Measurements from ENCODE around the gene NRBP1. TPM values are rescaled to one million over a fixed set of nuclear protein-coding genes. Genes with fewer than 3 reads are reported as not detected.

NRBP1 gene
- 10 to 100 TPM; 80.1 to 92.1 TPM for total RNA-seq
- polyA plus RNA-seq (ENCODE audit: insufficient read length in 2 of 2), result 100 to 1,000 TPM; 119 to 133 TPM
- long read RNA-seq, donor 1, partial matches to known transcripts, result 47 of 61 reads
- long read RNA-seq, donor 1, other reads (novel, unspliced or antisense), result 8 of 61 reads
- long read RNA-seq, donor 2, partial matches to known transcripts, result 0 of 1 reads
- long read RNA-seq, donor 2, other reads (novel, unspliced or antisense), result 0 of 1 reads
- long read RNA-seq, donor 3, partial matches to known transcripts, result 33 of 40 reads
- long read RNA-seq, donor 3, other reads (novel, unspliced or antisense), result 5 of 40 reads
- long read RNA-seq, donor 4, partial matches to known transcripts, result 120 of 121 reads
- long read RNA-seq, donor 4, other reads (novel, unspliced or antisense), result 0 of 121 reads

DNA sequence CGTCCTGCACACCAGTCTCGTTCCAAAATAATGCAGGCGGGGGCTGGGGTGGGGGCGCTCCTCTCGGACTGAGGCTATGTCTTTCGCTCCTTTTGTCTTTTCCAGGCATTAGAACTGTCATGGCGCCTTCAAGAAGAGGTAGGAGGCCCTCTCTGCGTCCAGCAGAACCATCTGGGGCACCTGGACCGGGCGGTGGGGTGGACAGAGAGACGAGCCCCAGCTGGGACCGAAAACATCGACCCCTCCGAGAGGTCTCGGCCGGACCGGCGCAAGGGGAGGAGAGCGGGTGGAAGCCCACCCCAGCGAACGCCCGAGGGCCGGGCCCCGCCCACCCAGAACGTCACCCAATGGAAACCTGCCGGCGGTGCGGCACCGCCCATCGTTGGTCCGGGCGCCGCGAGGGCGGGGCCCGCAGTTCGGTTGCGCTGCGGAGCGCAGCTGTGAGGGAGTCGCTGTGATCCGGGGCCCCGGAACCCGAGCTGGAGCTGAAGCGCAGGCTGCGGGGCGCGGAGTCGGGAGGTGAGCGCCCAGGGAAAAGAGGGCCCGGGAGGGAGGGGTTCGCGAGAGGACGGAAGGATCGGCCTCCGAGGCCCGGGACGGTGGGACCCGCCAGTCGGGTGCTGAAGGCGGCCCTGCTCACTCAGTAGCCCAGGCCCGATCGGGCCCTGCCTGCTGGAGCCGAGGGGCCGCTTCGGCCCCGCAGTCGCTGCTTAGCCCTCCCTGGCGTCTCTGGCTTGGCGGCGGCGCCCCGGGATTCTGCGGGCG lies at the start of gene NRBP1:
Gene NRBP1 (plus strand): TSS at position 419 of the 765 bp plus-strand sequence. CDS start 4,643 bp downstream, outside the sequence.
- Histone ChIP-seq H3K4me1 (ENCODE audit: control insufficient read depth, insufficient read depth, low read length) (peaks cover 14% of the 10 kb centered on the region), H3K27ac (ENCODE audit: low read depth, low read length) (peak within 1 kb of the TSS; percentile 99), H3K4me3 (ENCODE audit: low read depth, low read length) (peak within 1 kb of the TSS; percentile 94), H3K9me3 (ENCODE audit: control insufficient read depth, insufficient read depth, low read length) (no peaks in the 10 kb centered on the region), H3K36me3 (ENCODE audit: control insufficient read depth, insufficient read depth, low read length) (peaks cover 10% of the 10 kb centered on the region), H3K27me3 (ENCODE audit: control insufficient read depth, insufficient read depth, low read length) (no peaks in the 10 kb centered on the region)
- WGBS (ENCODE audit: insufficient coverage), result 0% methylated on average over 75 of the region's 75 CpGs
- DNase-seq (ENCODE audit: low read depth in 4 of 6, low spot score in 6 of 6), result peak; percentile 84 to 98 (median 92)

DNA sequence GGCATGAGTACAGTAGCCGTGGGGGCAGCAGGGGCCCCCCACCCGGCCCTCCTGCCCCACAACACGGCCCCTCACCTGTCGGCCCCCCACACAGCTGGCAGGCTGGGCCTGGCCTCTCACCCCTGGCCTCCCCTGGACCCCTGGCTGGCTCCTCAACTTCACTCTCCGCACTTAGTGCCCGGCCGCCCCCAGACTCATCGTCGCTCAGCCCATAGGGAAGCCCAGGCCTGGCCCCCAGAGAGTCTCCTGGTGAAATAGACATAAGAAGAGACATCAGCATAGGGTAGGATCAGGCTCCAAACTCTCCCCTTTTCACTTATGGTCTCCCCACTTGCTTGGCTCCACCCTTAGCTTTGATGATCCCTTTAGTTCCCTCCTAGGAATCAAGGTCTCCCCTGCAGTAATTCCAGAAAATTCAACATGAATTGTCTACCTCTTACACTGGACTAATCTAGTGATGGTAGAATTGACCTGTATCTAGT lies 49.6 kb upstream of the NRBP1 start:
- Histone ChIP-seq H3K27me3 (ENCODE audit: control insufficient read depth, insufficient read depth, low read length) (no peaks in the 10 kb centered on the region), H3K36me3 (ENCODE audit: control insufficient read depth, insufficient read depth, low read length) (peaks cover 79% of the 10 kb centered on the region), H3K4me3 (ENCODE audit: low read depth, low read length) (peak overlapping the region; percentile 74), H3K4me1 (ENCODE audit: control insufficient read depth, insufficient read depth, low read length) (peaks cover 31% of the 10 kb centered on the region), H3K9me3 (ENCODE audit: control insufficient read depth, insufficient read depth, low read length) (no peaks in the 10 kb centered on the region), H3K27ac (ENCODE audit: low read depth, low read length) (no peak overlapping the region)
- 84% methylated on average over 3 of the region's 9 CpGs for WGBS (ENCODE audit: insufficient coverage)
- DNase-seq (ENCODE audit: low read depth in 4 of 6, low spot score in 6 of 6), result no peak

DNA sequence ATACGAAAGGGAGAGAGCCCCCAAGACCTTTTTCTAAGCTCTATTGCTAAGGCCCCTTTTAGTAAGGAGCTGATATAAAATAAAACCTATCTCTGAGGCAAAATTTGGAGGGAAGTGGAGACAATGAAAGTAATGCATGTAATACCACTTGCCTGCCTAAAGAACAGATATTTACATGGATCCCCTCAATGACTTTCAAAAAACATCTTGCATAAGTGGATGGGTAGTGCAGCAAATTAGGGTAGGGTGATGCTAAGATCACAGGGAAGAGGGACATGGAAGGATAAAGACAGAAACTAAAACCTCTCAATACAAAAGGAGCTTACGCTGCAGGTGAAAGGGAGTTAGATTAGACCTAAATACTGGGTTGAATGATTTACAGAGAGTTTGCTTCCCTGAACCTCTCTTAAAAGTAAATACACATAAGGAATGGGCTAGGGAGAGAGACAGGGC lies 49.0 kb upstream of the NRBP1 start:
- H3K36me3 ChIP-seq (ENCODE audit: control insufficient read depth, insufficient read depth, low read length), result peaks cover 77% of the 10 kb centered on the region
- H3K27ac ChIP-seq (ENCODE audit: low read depth, low read length), result peak overlapping the region; percentile 62
- no peaks in the 10 kb centered on the region for H3K27me3 ChIP-seq (ENCODE audit: control insufficient read depth, insufficient read depth, low read length)
- H3K9me3 ChIP-seq (ENCODE audit: control insufficient read depth, insufficient read depth, low read length), result no peaks in the 10 kb centered on the region
- H3K4me1 ChIP-seq (ENCODE audit: control insufficient read depth, insufficient read depth, low read length), result peaks cover 31% of the 10 kb centered on the region
- no peak for DNase-seq (ENCODE audit: low read depth in 4 of 6, low spot score in 6 of 6)
- WGBS (ENCODE audit: insufficient coverage), result no CpG with 5 or more reads among the region's 2 CpGs
- H3K4me3 ChIP-seq (ENCODE audit: low read depth, low read length), result peak overlapping the region; percentile 74

DNA sequence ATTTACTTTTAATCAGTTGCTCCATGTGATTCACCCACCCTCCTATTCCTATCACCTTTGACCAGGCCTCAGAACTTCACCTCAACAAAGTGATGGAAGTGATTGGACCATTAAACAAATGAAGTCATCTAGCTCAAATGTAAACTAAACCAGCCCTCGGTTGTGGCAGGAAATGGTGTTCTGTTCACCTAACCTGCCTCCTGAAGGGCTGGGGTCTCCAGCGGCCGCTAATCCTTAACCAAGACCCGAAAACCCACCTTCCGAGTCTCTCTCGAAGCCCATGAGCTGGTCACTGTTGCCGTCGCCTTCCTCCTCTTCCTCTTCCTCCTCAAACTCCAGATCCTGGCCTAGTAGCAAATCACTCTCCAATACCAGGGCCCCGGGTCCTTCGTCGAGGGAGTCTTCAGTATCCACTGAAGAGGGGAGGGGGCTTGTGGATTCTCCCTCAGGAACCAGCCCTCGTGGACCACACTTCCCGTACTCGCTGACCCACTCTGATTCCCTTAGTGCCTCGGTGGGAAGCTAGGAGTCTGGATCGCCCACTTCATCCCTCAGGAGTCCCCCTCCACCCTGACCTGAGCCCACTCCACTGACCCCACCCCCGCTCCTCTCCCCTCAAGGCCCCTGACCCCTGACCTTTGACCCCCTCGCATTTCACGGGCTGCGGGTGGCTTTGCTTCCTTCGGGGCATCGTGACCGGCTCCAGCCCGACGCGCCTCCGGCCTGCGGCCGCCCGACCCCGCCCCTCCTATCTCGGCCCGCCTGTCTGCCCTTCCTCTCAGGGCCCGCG lies 48.4 kb upstream of the NRBP1 start:
- peak in 2 of 6 donors; percentile 81 to 84 for DNase-seq (ENCODE audit: low read depth in 4 of 6, low spot score in 6 of 6)
- peak overlapping the region; percentile 74 for H3K4me3 ChIP-seq (ENCODE audit: low read depth, low read length)
- no peaks in the 10 kb centered on the region for H3K27me3 ChIP-seq (ENCODE audit: control insufficient read depth, insufficient read depth, low read length)
- under 1% methylated on average over 29 of the region's 35 CpGs for WGBS (ENCODE audit: insufficient coverage)
- H3K9me3 ChIP-seq (ENCODE audit: control insufficient read depth, insufficient read depth, low read length), result no peaks in the 10 kb centered on the region
- H3K27ac ChIP-seq (ENCODE audit: low read depth, low read length), result peak overlapping the region; percentile 62
- H3K4me1 ChIP-seq (ENCODE audit: control insufficient read depth, insufficient read depth, low read length), result peaks cover 31% of the 10 kb centered on the region
- H3K36me3 ChIP-seq (ENCODE audit: control insufficient read depth, insufficient read depth, low read length), result peaks cover 77% of the 10 kb centered on the region

DNA sequence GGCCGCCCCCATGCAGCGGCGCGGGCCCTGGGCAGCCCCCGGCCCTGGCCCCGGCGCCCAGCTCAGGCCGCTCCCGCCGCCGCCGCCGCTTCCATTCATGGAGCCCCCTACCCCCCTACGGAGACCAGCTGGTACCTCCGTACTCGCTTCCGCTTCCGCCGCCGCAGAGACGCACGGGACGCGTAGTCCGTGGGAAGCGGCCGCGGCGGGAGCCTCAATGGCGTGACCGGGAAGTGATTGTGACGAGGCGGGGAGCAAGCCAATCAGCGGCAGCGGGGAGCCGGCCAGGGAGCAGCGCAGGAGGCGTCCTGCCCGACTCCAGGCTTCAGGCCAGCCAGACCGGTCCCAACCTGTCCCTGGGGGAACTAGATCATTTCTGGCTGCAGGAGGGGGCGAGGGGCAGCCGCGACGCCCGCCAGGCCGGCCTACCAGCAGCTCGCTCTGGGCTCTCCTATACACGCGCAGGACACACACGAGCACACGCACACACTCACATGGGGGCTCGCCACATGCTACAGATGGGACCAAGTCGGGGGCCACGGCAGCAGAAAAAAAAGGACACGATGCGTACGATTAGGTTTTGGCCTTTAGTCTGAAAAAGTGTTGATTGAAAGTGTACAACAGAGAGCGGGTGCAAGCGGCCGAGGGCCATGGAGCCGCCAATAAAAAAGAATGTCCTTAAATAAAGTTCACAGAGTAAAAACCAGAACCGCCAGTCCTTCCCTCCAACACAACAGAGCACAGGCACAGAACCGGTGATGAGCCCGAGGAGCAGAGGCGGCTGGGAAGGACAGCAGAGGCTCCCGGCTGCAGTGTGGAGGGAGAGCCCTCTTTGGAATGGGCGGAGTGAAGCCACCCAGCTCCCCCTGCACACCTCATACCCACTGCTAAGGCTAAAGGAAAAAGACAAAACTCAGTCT lies 47.5 kb upstream of the NRBP1 start, which contains the start of gene ZNF513:
Gene ZNF513 (minus strand): TSS at position 109 of the 920 bp plus-strand sequence. CDS start 208 bp downstream, outside the sequence.
- WGBS (ENCODE audit: insufficient coverage), result 7% methylated on average over 61 of the region's 67 CpGs
- Histone ChIP-seq H3K4me3 (ENCODE audit: low read depth, low read length) (peak within 1 kb of the TSS; percentile 74), H3K4me1 (ENCODE audit: control insufficient read depth, insufficient read depth, low read length) (peaks cover 31% of the 10 kb centered on the region), H3K9me3 (ENCODE audit: control insufficient read depth, insufficient read depth, low read length) (no peaks in the 10 kb centered on the region), H3K27ac (ENCODE audit: low read depth, low read length) (peak within 1 kb of the TSS; percentile 85), H3K36me3 (ENCODE audit: control insufficient read depth, insufficient read depth, low read length) (peaks cover 72% of the 10 kb centered on the region), H3K27me3 (ENCODE audit: control insufficient read depth, insufficient read depth, low read length) (no peaks in the 10 kb centered on the region)
- DNase-seq (ENCODE audit: low read depth in 4 of 6, low spot score in 6 of 6), result peak; percentile 74 to 99 (median 94)

DNA sequence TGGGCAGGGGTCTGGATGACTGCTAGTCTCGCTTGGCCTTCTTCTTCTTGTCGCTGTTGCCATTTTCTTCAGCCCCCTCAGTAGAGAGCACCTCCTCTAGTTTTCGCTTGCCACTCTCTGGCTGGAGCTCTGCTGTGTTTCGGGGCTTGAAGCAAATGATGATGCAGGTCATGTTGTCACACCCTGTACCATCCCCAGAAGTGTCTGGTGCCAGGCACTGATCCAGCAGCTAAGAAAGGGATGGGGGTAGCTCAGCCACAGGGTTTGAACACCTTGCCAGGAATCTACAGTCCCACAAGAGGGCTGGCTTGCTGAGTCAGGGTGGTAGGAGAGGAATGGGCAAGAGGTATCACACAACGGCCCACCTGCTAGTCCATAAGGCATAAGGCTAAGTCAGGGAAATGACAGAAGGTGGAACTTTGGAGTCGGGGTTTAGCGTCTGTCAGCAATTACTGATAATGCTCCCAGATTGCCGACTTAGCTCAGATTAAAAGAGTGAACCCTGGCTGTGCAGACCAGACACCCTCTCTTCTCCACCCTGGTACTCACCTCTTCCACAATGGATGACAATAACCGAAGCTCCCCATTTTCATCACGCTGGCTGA lies 46.8 kb upstream of the NRBP1 start:
- no peak overlapping the region for H3K27ac ChIP-seq (ENCODE audit: low read depth, low read length)
- no peaks in the 10 kb centered on the region for H3K9me3 ChIP-seq (ENCODE audit: control insufficient read depth, insufficient read depth, low read length)
- WGBS (ENCODE audit: insufficient coverage), result 95% methylated on average over 10 of the region's 10 CpGs
- DNase-seq (ENCODE audit: low read depth in 4 of 6, low spot score in 6 of 6), result no peak
- H3K27me3 ChIP-seq (ENCODE audit: control insufficient read depth, insufficient read depth, low read length), result no peaks in the 10 kb centered on the region
- H3K4me1 ChIP-seq (ENCODE audit: control insufficient read depth, insufficient read depth, low read length), result peaks cover 31% of the 10 kb centered on the region
- peaks cover 67% of the 10 kb centered on the region for H3K36me3 ChIP-seq (ENCODE audit: control insufficient read depth, insufficient read depth, low read length)
- no peak overlapping the region for H3K4me3 ChIP-seq (ENCODE audit: low read depth, low read length)

DNA sequence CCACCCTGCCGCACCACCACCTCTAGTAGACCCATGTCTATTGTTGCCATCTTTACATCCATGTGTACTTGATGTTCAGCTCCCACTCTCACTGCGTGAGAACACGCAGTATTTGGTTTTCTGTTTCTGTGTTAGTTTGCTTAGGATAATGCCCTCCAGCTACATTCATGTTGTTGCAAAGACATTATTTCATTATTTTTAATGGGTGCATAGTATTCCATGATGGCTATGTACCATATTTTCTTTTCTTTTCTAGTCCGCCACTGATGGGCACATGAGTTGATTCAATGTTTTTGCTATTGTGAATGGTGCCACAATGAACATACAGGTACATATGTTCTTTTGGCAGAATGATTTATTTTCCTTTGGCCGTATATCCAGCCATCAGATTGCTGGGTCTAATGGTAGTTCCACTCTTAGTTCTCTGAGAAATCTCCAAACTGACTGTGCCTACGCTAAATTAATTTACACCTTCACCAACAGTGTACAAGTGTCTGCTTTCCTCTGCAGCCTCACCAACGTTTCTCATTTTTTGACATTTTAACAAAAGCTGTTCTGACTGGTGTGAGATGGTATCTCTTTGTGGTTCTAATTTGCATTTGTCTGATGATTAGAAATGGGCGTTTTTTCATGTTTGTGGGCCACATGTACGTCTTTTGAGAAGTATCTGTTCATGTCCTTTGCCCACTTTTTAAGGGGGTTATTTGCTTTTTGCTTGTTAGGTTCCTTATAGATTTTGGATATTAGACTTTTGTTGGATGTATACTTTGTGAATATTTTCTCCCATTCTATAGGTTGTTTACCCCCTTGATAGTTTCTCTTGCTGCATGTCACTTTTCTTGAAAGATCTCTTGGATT lies 37.4 kb upstream of the NRBP1 start:
- no peaks in the 10 kb centered on the region for H3K9me3 ChIP-seq (ENCODE audit: control insufficient read depth, insufficient read depth, low read length)
- DNase-seq (ENCODE audit: low read depth in 4 of 6, low spot score in 6 of 6), result no peak
- H3K27me3 ChIP-seq (ENCODE audit: control insufficient read depth, insufficient read depth, low read length), result no peaks in the 10 kb centered on the region
- H3K27ac ChIP-seq (ENCODE audit: low read depth, low read length), result no peak overlapping the region
- WGBS (ENCODE audit: insufficient coverage), result 100% methylated on average over 3 of the region's 9 CpGs
- no peaks in the 10 kb centered on the region for H3K4me1 ChIP-seq (ENCODE audit: control insufficient read depth, insufficient read depth, low read length)
- no peak overlapping the region for H3K4me3 ChIP-seq (ENCODE audit: low read depth, low read length)
- peaks cover 9% of the 10 kb centered on the region for H3K36me3 ChIP-seq (ENCODE audit: control insufficient read depth, insufficient read depth, low read length)

DNA sequence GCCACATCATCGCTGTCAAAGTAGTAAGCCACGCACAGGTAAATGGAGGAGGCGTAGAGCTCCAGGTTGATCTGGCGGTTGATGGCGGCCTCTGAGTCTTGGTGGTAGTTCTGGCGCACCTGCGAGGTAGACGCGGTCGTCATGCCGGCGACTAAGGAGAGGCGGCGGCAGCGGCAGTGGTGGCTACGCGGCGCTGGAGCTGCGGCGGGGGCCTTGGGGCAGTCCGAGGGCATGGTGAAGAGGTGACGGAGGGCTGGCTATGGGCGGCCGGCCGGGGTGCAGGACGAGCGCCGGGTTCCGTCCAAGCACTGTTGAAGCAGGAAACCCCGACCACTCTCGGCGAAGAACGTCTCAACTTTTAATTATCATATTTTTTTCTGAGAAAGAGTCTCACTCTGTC lies 35.2 kb upstream of the NRBP1 start:
- H3K27ac ChIP-seq (ENCODE audit: low read depth, low read length), result no peak overlapping the region
- H3K4me3 ChIP-seq (ENCODE audit: low read depth, low read length), result no peak overlapping the region
- WGBS (ENCODE audit: insufficient coverage), result 98% methylated on average over 22 of the region's 33 CpGs
- H3K9me3 ChIP-seq (ENCODE audit: control insufficient read depth, insufficient read depth, low read length), result no peaks in the 10 kb centered on the region
- H3K27me3 ChIP-seq (ENCODE audit: control insufficient read depth, insufficient read depth, low read length), result no peaks in the 10 kb centered on the region
- peaks cover 7% of the 10 kb centered on the region for H3K36me3 ChIP-seq (ENCODE audit: control insufficient read depth, insufficient read depth, low read length)
- no peaks in the 10 kb centered on the region for H3K4me1 ChIP-seq (ENCODE audit: control insufficient read depth, insufficient read depth, low read length)
- DNase-seq (ENCODE audit: low read depth in 4 of 6, low spot score in 6 of 6), result no peak
